ENCODE data around the gene SLC9A2. TPM values are rescaled to one million over a fixed set of nuclear protein-coding genes. Genes with fewer than 3 reads are reported as not detected.

SLC9A2 gene, protein sequence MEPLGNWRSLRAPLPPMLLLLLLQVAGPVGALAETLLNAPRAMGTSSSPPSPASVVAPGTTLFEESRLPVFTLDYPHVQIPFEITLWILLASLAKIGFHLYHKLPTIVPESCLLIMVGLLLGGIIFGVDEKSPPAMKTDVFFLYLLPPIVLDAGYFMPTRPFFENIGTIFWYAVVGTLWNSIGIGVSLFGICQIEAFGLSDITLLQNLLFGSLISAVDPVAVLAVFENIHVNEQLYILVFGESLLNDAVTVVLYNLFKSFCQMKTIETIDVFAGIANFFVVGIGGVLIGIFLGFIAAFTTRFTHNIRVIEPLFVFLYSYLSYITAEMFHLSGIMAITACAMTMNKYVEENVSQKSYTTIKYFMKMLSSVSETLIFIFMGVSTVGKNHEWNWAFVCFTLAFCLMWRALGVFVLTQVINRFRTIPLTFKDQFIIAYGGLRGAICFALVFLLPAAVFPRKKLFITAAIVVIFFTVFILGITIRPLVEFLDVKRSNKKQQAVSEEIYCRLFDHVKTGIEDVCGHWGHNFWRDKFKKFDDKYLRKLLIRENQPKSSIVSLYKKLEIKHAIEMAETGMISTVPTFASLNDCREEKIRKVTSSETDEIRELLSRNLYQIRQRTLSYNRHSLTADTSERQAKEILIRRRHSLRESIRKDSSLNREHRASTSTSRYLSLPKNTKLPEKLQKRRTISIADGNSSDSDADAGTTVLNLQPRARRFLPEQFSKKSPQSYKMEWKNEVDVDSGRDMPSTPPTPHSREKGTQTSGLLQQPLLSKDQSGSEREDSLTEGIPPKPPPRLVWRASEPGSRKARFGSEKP
- total RNA-seq = not detected in 2 replicates

DNA sequence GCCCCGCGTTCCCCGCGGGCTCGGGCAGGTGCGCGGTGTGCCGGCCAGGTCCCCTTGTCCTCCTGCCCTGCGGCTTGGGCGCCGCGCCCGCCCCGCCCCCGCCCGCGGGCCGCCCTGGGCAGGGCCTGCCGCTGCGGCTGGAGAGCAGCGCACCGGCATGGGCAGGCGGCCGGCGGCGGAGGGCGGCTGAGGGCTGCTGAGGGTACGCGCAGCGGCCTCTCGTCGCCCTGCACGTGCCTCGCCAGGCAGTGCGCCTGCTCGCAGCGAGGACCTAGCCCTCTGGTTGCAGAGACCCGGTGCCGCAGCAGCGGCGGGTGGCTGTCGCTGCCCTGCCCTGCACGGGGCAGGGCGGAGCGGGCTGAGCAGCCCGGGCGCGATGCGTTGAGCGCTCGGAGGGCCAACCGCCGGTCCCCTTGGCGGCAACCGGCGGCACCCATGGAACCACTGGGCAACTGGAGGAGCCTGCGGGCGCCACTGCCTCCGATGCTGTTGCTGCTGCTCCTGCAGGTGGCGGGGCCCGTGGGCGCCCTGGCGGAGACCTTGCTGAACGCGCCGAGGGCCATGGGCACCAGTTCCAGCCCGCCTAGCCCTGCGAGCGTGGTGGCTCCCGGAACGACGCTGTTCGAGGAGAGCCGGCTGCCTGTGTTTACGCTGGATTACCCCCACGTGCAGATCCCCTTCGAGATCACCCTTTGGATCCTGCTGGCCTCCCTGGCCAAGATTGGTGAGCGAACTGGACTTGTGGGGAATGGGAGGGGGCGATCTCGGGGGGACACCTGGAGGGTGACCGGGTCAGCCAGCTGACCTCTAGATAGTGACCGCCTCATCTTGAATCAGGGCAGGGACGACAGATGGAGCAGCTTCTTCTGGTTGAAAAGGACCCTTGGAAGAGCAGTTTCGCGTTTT lies at the start of gene SLC9A2:
TSS of gene SLC9A2 (plus strand) at position 140 of the 906 bp plus-strand sequence. CDS start at position 436, 296 bp downstream.
- intact Hi-C loops (cut with micrococcal nuclease) = loop anchor here (5.0 kb wide), 1 partner anchor 97 kb away; no protein-coding TSS in a partner anchor
- Mint-ChIP-seq H3K36me3 (ENCODE audit: low read depth) (no peaks in the 10 kb centered on the region), H3K27me3 (peaks cover 68% of the 10 kb centered on the region), H3K27ac (no peak within 1 kb of the TSS), H3K9me3 (no peaks in the 10 kb centered on the region), H3K4me3 (peak within 1 kb of the TSS; percentile 70), H3K4me1 (peaks cover 11% of the 10 kb centered on the region)
- DNase-seq = peak; percentile 59

DNA sequence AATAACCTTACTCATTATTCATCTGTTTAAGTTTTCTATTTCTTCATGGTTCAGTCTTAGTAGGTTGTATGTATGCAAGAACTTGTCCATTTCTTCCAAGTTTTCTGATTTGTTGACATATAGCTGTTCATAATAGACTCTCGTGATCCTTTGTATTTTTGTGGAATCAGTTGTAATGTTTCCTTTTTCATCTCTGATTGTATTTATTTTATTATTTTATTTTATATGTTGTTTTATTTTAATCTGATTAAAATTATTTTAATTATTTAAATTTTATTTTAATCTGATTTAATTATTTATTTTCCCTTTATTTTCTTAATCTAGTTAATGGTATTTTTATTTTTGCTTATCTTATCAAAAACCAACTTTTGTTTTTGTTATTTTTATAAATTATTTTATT lies 43.5 kb upstream of the SLC9A2 start:
- H3K36me3 Mint-ChIP-seq (ENCODE audit: low read depth) = no peaks in the 10 kb centered on the region
- peaks cover 15% of the 10 kb centered on the region for H3K9me3 Mint-ChIP-seq
- H3K4me3 Mint-ChIP-seq = no peak overlapping the region
- DNase-seq = no peak
- intact Hi-C loops (cut with micrococcal nuclease) = no loop called here
- no peak overlapping the region for H3K27ac Mint-ChIP-seq
- H3K4me1 Mint-ChIP-seq = no peaks in the 10 kb centered on the region
- H3K27me3 Mint-ChIP-seq = peaks cover 15% of the 10 kb centered on the region

DNA sequence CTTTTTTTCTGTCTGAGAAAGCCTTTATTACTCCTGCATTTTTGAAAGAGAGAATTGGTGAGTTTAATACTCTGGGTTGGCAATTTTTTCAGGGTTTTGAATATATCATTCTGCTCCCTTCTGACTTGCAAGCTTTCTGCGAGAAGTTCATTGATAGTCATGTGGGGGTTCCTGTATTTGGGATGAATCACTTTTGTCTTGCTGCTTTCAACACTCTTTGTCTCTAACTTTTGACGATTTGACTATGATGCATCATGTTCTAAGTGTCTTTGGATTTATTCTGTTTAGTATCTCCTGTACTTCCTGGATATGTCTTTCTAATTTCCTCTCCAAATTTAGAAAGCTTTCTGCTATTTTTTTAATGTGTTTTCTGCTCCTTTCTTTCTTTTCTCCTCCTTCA lies 41.0 kb upstream of the SLC9A2 start:
- Mint-ChIP-seq H3K36me3 (ENCODE audit: low read depth) (no peaks in the 10 kb centered on the region), H3K9me3 (peaks cover 23% of the 10 kb centered on the region), H3K4me3 (no peak overlapping the region), H3K27ac (no peak overlapping the region), H3K4me1 (peaks cover 6% of the 10 kb centered on the region), H3K27me3 (peaks cover 19% of the 10 kb centered on the region)
- intact Hi-C loops (cut with micrococcal nuclease) = no loop called here
- no peak for DNase-seq

DNA sequence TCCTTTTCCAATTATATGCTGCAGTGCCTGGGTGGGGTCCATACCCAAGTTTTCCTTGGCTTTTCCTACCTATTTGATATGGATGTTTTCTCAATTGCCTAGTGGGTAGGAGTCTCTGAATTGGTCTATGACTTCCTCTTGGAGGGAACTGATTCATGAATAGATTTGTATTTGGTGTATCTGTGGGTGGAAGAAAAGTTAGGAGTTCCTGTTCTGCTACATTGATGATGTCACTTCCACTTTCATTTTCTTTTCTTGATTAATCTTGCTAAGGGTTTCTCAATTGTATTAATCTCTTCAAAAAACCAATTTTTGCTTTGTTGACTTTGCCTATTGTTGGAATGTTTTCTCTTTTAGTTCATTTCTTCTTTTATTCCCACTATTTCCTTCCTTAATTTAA lies 37.4 kb upstream of the SLC9A2 start:
- Mint-ChIP-seq H3K27ac (no peak overlapping the region), H3K9me3 (peaks cover 21% of the 10 kb centered on the region), H3K4me3 (no peak overlapping the region), H3K36me3 (ENCODE audit: low read depth) (no peaks in the 10 kb centered on the region), H3K4me1 (peaks cover 6% of the 10 kb centered on the region), H3K27me3 (peaks cover 18% of the 10 kb centered on the region)
- intact Hi-C loops (cut with micrococcal nuclease) = no loop called here
- DNase-seq = no peak

DNA sequence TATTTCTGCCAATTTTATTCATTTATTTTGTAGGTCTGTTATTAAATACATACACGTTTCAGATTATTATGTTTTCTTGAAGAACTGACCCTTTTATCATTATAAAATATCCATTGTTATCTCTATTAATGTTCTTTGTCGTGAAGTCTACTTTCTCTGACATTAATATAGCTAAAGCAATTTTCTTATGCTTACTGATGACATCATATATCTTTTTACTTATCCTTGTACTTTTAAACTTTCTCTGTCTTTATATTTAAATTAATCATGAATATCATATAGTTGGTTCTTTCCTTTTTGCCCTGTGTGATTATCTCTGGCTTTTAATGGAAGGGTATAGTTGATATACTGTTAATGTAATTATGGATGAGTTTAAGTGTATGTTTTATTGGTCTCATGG lies 36.5 kb upstream of the SLC9A2 start:
- Mint-ChIP-seq H3K9me3 (peaks cover 21% of the 10 kb centered on the region), H3K4me1 (peaks cover 6% of the 10 kb centered on the region), H3K27ac (no peak overlapping the region), H3K4me3 (no peak overlapping the region), H3K27me3 (peaks cover 18% of the 10 kb centered on the region), H3K36me3 (ENCODE audit: low read depth) (no peaks in the 10 kb centered on the region)
- intact Hi-C loops (cut with micrococcal nuclease) = no loop called here
- DNase-seq = no peak

DNA sequence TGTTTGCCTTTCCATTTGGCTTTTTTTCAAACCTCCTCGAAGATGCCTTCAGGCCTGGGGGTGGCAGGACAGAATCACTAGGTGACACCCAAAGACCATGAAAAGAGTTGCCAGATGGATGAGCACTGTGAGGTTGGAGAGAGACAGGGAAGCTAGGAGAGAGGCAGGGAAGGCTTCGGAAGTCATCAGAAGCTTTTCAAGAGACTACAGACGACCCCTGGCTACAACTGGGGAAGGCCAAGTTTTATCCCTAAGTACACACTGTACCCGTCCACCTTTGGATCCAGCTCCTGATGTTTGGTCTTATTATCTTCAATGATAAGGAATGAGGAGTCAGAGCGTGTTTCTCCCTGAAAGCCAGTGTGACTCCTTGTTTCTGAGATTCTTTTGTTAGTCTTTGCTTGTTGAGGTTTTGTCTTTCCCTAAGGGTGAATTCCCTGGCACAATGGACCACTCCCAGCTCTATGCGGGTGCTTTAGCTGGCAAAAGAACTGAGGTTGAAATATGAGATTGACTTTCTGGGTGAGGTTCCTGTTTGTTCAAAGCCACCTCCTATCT lies 33.4 kb upstream of the SLC9A2 start:
- Mint-ChIP-seq H3K9me3 (peaks cover 14% of the 10 kb centered on the region), H3K4me1 (peaks cover 6% of the 10 kb centered on the region), H3K27me3 (peaks cover 22% of the 10 kb centered on the region), H3K36me3 (ENCODE audit: low read depth) (no peaks in the 10 kb centered on the region), H3K27ac (no peak overlapping the region), H3K4me3 (no peak overlapping the region)
- intact Hi-C loops (cut with micrococcal nuclease) = loop anchor here (2.0 kb wide), 1 partner anchor 47 kb away; no protein-coding TSS in a partner anchor
- DNase-seq = no peak

DNA sequence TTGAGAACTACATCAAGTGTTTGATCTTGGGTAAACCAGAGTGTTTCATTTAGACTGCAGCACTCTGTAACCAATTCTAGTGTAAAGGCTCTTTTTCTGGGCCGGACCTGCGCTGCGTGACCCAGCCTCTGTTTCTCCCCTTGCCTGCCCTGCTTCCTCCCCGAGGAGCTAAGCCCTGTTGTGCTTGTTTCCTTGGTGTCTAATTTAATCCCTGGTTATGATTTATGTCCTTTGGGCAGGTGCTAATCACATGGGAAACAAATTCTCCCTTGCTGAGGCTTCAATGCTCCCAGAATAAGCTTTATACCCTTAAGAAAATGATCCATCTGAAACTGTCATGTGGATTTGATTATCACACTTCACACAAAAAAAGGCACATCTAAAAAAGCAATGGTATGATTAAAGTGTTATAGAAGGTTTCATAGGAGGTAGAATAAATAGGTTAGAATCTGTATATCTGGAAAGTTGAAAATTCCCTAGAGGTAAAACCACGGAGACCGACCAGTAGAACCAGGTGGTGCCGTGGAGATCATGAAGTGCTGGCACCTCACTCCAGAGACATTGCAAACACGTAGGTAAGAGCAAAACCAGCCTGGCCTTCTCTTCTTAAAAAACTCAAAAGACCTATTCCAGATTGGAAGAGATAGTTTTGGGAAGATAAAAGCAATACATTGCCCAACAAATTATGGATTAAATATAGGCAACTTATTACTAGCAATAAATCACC lies 31.0 kb upstream of the SLC9A2 start:
- Mint-ChIP-seq H3K4me3 (no peak overlapping the region), H3K27me3 (peaks cover 18% of the 10 kb centered on the region), H3K36me3 (ENCODE audit: low read depth) (no peaks in the 10 kb centered on the region), H3K4me1 (no peaks in the 10 kb centered on the region), H3K27ac (no peak overlapping the region), H3K9me3 (peaks cover 2% of the 10 kb centered on the region)
- no peak for DNase-seq
- intact Hi-C loops (cut with micrococcal nuclease) = no loop called here

DNA sequence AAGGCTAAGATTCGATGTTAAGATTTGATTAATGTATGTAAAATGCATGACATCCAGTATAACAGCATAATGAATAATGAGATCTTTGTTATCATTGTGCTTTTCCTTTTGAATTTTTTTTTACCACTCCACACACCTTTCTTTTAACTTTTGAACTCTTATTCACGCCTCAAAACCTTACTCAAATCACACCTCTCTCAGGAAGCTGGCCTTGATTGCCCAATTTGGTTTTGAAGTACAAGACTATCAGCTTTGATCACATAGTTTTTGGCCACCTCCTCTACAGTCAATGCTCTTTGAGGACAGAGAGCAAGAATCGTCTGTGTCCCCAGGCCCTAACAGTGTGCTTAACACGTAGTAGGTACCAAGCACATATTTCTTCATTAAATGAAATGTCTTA lies 29.9 kb upstream of the SLC9A2 start:
- Mint-ChIP-seq H3K27me3 (peaks cover 16% of the 10 kb centered on the region), H3K4me3 (no peak overlapping the region), H3K27ac (no peak overlapping the region), H3K9me3 (no peaks in the 10 kb centered on the region), H3K4me1 (no peaks in the 10 kb centered on the region), H3K36me3 (ENCODE audit: low read depth) (no peaks in the 10 kb centered on the region)
- DNase-seq = no peak
- intact Hi-C loops (cut with micrococcal nuclease) = no loop called here

DNA sequence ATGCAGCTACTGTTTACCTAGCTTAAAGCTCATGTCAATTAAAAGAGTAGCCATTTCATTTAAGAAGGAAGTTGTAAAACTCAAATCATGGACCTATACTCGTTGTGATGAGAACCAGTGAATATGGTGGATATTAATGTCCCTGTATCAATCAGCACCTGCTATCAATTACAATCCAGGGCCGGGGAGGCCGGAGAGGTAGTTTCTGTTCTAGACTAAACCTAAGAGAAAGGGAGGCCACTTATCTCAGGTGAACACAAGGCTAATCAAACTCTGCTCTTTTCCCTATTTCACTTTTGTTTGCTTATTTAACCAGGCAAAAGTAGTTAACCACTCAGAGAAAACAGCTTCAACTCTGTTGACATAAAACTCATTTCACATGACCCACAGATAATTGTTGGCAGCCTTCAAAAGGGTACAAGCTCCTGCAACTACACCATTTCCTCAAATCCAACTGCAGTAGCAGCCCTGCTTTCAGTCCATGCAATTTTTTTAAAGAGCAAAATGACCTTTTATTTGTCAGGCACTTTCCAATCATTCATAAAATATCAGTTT lies 27.8 kb upstream of the SLC9A2 start:
- intact Hi-C loops (cut with micrococcal nuclease) = loop anchor here (2.0 to 5.0 kb wide), 2 partner anchors 69 to 119 kb away; partner anchors contain the start of gene SLC9A4

DNA sequence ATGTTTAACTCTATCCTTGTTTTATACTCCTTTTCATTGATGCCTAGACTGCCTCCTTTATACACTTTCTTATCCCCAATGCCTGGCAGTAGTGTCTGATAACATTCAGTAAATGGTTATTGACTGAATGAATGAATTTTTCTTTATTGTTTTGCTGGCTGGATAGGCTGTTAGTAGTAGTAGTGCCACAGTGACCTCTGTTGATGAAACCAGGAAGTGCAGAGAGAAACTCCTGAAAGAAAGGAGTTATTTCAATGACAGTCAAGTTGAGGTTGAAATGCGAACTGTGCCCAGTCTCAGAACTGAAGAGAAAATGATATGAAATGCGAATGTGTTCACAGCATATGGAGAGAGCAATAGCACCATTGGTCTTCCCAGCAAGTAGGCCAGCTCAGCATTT lies 26.8 kb upstream of the SLC9A2 start:
- Mint-ChIP-seq H3K4me1 (no peaks in the 10 kb centered on the region), H3K27ac (no peak overlapping the region), H3K9me3 (no peaks in the 10 kb centered on the region), H3K36me3 (ENCODE audit: low read depth) (no peaks in the 10 kb centered on the region), H3K4me3 (no peak overlapping the region), H3K27me3 (peaks cover 15% of the 10 kb centered on the region)
- DNase-seq = peak; percentile 68
- intact Hi-C loops (cut with micrococcal nuclease) = loop anchor here (2.0 to 5.0 kb wide), 2 partner anchors 70 to 120 kb away; partner anchors contain the start of gene SLC9A4

More for the DNA sequence above, 27.8 kb upstream of the SLC9A2 start:
- Mint-ChIP-seq H3K27ac (no peak overlapping the region), H3K4me1 (no peaks in the 10 kb centered on the region), H3K36me3 (ENCODE audit: low read depth) (no peaks in the 10 kb centered on the region), H3K9me3 (no peaks in the 10 kb centered on the region), H3K4me3 (no peak overlapping the region), H3K27me3 (peaks cover 18% of the 10 kb centered on the region)
- DNase-seq = no peak

DNA sequence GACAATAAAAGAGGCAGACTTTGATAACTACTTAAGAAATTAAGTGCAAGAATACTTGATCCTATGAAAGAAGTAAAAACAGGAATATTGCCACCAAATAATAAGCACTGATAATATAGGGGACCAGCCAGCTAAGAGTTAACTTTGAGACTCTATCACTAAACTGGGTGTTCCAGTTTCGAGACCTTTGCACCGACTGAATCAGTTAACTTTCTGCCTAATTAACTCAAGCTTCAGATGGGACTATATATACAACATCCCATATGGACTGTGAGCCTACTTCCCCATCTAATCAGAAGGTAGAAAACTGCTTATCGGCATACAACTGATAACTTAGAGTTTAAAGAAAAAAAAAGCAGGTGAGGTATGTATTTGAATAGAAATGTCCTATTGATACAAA lies 25.8 kb upstream of the SLC9A2 start:
- peaks cover 19% of the 10 kb centered on the region for H3K27me3 Mint-ChIP-seq
- H3K4me1 Mint-ChIP-seq = no peaks in the 10 kb centered on the region
- intact Hi-C loops (cut with micrococcal nuclease) = loop anchor here (2.0 to 5.0 kb wide), 2 partner anchors 71 to 121 kb away; partner anchors contain the start of gene SLC9A4
- no peak overlapping the region for H3K4me3 Mint-ChIP-seq
- H3K9me3 Mint-ChIP-seq = no peaks in the 10 kb centered on the region
- no peaks in the 10 kb centered on the region for H3K36me3 Mint-ChIP-seq (ENCODE audit: low read depth)
- no peak overlapping the region for H3K27ac Mint-ChIP-seq
- DNase-seq = no peak

DNA sequence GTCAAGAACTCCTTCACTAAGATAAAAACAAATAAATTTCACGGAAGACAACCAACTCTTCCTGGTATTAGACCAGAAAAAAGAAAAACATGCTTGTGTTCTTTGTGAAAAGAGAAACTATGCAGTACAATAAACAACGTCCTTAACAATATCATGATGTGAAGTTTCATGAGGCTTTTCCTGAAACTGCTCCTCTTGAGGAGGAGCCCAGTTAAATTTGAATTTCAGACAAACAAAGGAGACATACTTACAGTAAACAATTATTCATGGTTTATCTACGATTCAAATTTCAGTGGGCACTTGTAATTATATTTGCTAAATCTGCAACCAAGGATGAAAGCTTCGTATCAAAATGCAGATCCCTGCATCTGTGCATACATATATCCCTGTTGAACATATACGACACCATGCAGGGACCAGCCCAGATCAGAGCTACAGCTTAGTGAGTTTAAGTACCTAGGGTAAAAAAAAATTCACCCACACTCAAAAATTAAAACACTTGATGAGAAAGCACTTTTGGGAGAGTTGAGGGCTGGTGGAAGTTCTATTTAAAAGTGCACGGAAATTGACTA lies 24.8 kb upstream of the SLC9A2 start:
- intact Hi-C loops (cut with micrococcal nuclease) = loop anchor here (5.0 kb wide), 1 partner anchor 72 kb away; no protein-coding TSS in a partner anchor
- H3K36me3 Mint-ChIP-seq (ENCODE audit: low read depth) = no peaks in the 10 kb centered on the region
- H3K9me3 Mint-ChIP-seq = no peaks in the 10 kb centered on the region
- no peak overlapping the region for H3K4me3 Mint-ChIP-seq
- peaks cover 19% of the 10 kb centered on the region for H3K27me3 Mint-ChIP-seq
- no peak overlapping the region for H3K27ac Mint-ChIP-seq
- DNase-seq = no peak
- no peaks in the 10 kb centered on the region for H3K4me1 Mint-ChIP-seq
